IMR-90 (cell line): ENCODE data around the gene NT5C3B. TPM values are rescaled to one million over a fixed set of nuclear protein-coding genes. Genes with fewer than 3 reads are reported as not detected.

Experiments used
- ATAC-seq: fragments of 200-7000 bp; cut with Tn5 transposase; 2 replicates; pipeline ENCODE4 v1.9.1; 2020; ENCODE audit warnings: low read depth, mild to moderate bottlenecking, moderate library complexity
- BruUV-seq: library from RNA; stranded (reverse); fragments of 400-500 nt; replicated peaks from 2 replicates; lab custom pipeline; 2021; lab: Mats Ljungman, UMichigan
- CTCF ChIA-PET: fragments of 300-600 bp; formaldehyde crosslinking; extraction: SDS; loops from one replicate; lab custom pipeline; 2021; ENCODE audit warnings: antibody characterized with exemption; lab: Yijun Ruan, JAX
- POLR2A ChIA-PET: fragments of 300-600 bp; sonication (Branson Sonifier 250); formaldehyde crosslinking; loops from one replicate; lab custom pipeline; 2022; ENCODE audit warnings: antibody characterized with exemption; ENCODE audit not compliant: unreplicated experiment; lab: Charles Lee
- DNase-seq: peaks from one replicate; pipeline ENCODE4 v3.0.0; 2013
- H2AFZ ChIP-seq: replicated peaks from 2 replicates; pipeline ENCODE3; 2013; ENCODE audit warnings: low read length, mild to moderate bottlenecking; ENCODE audit not compliant: poor library complexity
- H2AK5ac ChIP-seq: 2 replicates; pipeline ENCODE4 v1.6.1; 2013; ENCODE audit warnings: low read depth, low read length, inconsistent platforms
- H2AK9ac ChIP-seq: replicated peaks from 2 replicates; pipeline ENCODE3; 2013; ENCODE audit warnings: mild to moderate bottlenecking, low read depth, low read length, moderate library complexity; ENCODE audit not compliant: poor library complexity
- H2BK120ac ChIP-seq: 2 replicates; pipeline ENCODE4 v1.6.1; 2013; ENCODE audit warnings: low read depth, low read length, inconsistent platforms
- H2BK15ac ChIP-seq: 3 replicates; pipeline ENCODE4 v1.6.1; 2013; ENCODE audit warnings: low read depth, low read length, inconsistent platforms
- H2BK20ac ChIP-seq: 2 replicates; pipeline ENCODE4 v1.6.1; 2013; ENCODE audit warnings: low read depth, mild to moderate bottlenecking, inconsistent platforms, low read length, moderate library complexity
- H2BK5ac ChIP-seq: 2 replicates; pipeline ENCODE4 v1.6.1; 2013; ENCODE audit warnings: mild to moderate bottlenecking, low read depth, low read length, inconsistent platforms; ENCODE audit not compliant: poor library complexity, severe bottlenecking
- H3K14ac ChIP-seq: replicated peaks from 2 replicates; pipeline ENCODE4 v1.6.1; 2013; ENCODE audit warnings: low read depth, low read length, inconsistent platforms
- H3K18ac ChIP-seq: 2 replicates; pipeline ENCODE4 v1.6.1; 2013; ENCODE audit warnings: low read depth, low read length, control low read depth
- H3K23ac ChIP-seq: 2 replicates; pipeline ENCODE4 v1.6.1; 2013; ENCODE audit warnings: low read depth, low read length, inconsistent platforms
- H3K27ac ChIP-seq: 2 replicates; pipeline ENCODE4 v1.5.1; 2013; ENCODE audit warnings: mild to moderate bottlenecking, control low read depth, low read length; ENCODE audit not compliant: insufficient read depth
- H3K27me3 ChIP-seq: 2 replicates; pipeline ENCODE4 v1.6.1; 2013; ENCODE audit warnings: low read length; ENCODE audit not compliant: control insufficient read depth, insufficient read depth
- H3K36me3 ChIP-seq: 2 replicates; pipeline ENCODE4 v1.6.1; 2013; ENCODE audit warnings: low read length, mixed read lengths; ENCODE audit not compliant: control insufficient read depth, insufficient read depth
- H3K4ac ChIP-seq: 2 replicates; pipeline ENCODE4 v1.6.1; 2013; ENCODE audit warnings: low read depth, low read length, inconsistent platforms
- H3K4me1 ChIP-seq: 2 replicates; pipeline ENCODE4 v1.6.1; 2013; ENCODE audit warnings: low read length, mixed read lengths; ENCODE audit not compliant: control insufficient read depth, insufficient read depth
- H3K4me2 ChIP-seq: 2 replicates; pipeline ENCODE4 v1.6.1; 2013; ENCODE audit warnings: low read depth, mild to moderate bottlenecking, control low read depth, low read length, moderate library complexity
- H3K4me3 ChIP-seq: 2 replicates; pipeline ENCODE4 v1.5.1; 2013; ENCODE audit warnings: low read depth, mild to moderate bottlenecking, control low read depth, low read length, moderate library complexity; ENCODE audit not compliant: insufficient read depth
- H3K56ac ChIP-seq: 2 replicates; pipeline ENCODE4 v1.6.1; 2013; ENCODE audit warnings: low read length, inconsistent platforms; ENCODE audit not compliant: insufficient read depth; ENCODE audit errors: extremely low read depth
- H3K79me1 ChIP-seq, 2 experiments: 2 replicates each; pipeline ENCODE4 v1.6.1; 2013; ENCODE audit warnings: low read length in 2 of 2, inconsistent platforms in 1 of 2, low read depth in 1 of 2
- H3K9ac ChIP-seq: 2 replicates; pipeline ENCODE4 v1.6.1; 2013; ENCODE audit warnings: low read depth, low read length, control low read depth
- H3K9me1 ChIP-seq: 2 replicates; pipeline ENCODE4 v1.6.1; 2013; ENCODE audit warnings: low read length, inconsistent platforms; ENCODE audit not compliant: insufficient read depth
- H3K9me3 ChIP-seq: 2 replicates; pipeline ENCODE4 v1.6.1; 2013; ENCODE audit warnings: low read length; ENCODE audit not compliant: control insufficient read depth, insufficient read depth
- H4K20me1 ChIP-seq: 2 replicates; pipeline ENCODE4 v1.6.1; 2013; ENCODE audit warnings: low read length, inconsistent platforms; ENCODE audit not compliant: insufficient read depth
- H4K5ac ChIP-seq: 2 replicates; pipeline ENCODE4 v1.6.1; 2013; ENCODE audit warnings: mild to moderate bottlenecking, low read depth, low read length, control low read depth
- H4K8ac ChIP-seq, 2 experiments: 2 replicates each; pipeline ENCODE4 v1.6.1; 2013; ENCODE audit warnings: low read depth in 2 of 2, low read length in 2 of 2, control low read depth in 1 of 2, inconsistent platforms in 1 of 2
- H4K91ac ChIP-seq: 2 replicates; pipeline ENCODE4 v1.6.1; 2013; ENCODE audit warnings: low read depth, low read length, inconsistent platforms; ENCODE audit not compliant: insufficient read depth
- MAFK ChIP-seq: IDR thresholded peaks from 2 replicates; pipeline ENCODE4 v1.6.1; 2012; ENCODE audit warnings: low read depth, low read length, improper control_type of control experiment
- MAZ ChIP-seq: IDR thresholded peaks from 2 replicates; pipeline ENCODE4 v1.6.1; 2012; ENCODE audit warnings: low read depth, mild to moderate bottlenecking, low read length, improper control_type of control experiment, moderate library complexity, borderline replicate concordance
- SMC3 ChIP-seq: fragments of 150-350 bp; IDR thresholded peaks from 2 replicates; pipeline ENCODE4 v1.6.1; 2016; ENCODE audit warnings: low read depth, mild to moderate bottlenecking, antibody characterized with exemption, low read length, moderate library complexity
- WGBS, 2 experiments: methylation state at CpG; one replicate each; pipeline versions ENCODE4 v1.1.5 to v1.1.7; 2013; ENCODE audit warnings: missing lambda C conversion rate in 2 of 2; ENCODE audit not compliant: insufficient read length in 1 of 2; ENCODE audit errors: extremely low coverage in 2 of 2; 5-methylcytosine and 5-hydroxymethylcytosine counted together
- dilution Hi-C: fragments of 300-500 bp; cut with HindIII; formaldehyde crosslinking; loops from one replicate; pipeline ENCODE4 v1.14.3; 2018; ENCODE audit warnings: low sequenced_read_pairs; ENCODE audit not compliant: unreplicated experiment
- in situ Hi-C: fragments of 300-500 bp; cut with MboI; formaldehyde crosslinking; loops from 3 replicates; pipeline ENCODE4 v1.14.3; 2019; ENCODE audit warnings: low sequenced_read_pairs, inconsistent platforms, mixed read lengths
- intact Hi-C: fragments of 100-400 bp; cut with micrococcal nuclease; formaldehyde crosslinking; loops from 2 replicates; pipeline ENCODE4 v1.10.0; 2022
- polyA plus RNA-seq, 3 experiments: library from polyadenylated mRNA; depleted of rRNA; stranded (reverse); fragments of >200 nt; gene quantifications; 2 replicates each; pipeline ENCODE4 v1.2.3, GENCODE V29; 2012; ENCODE audit warnings: low replicate concordance in 1 of 3
- total RNA-seq: library from RNA; depleted of rRNA; stranded (reverse); fragments of >200 nt; gene quantifications from 2 replicates; pipeline ENCODE4 v1.2.3, GENCODE V29; 2012

Gene NT5C3B
- total and polyA plus RNA-seq, 2 of the 4 experiments (the other 2 are of a cell fraction) = 59.9 to 92.7 TPM

- ChIA-PET POLR2A (interaction anchor here (0.6 to 1.5 kb wide), 2 partner anchors 9 to 25 kb away, joined by 3 to 7 read pairs; no protein-coding TSS in a partner anchor), CTCF (no interaction called here)
- Histone ChIP-seq H4K91ac (no peak overlapping the region), H3K18ac (no peak overlapping the region), H3K4me2 (no peak overlapping the region), H2AFZ (no peak overlapping the region), H3K23ac (no peak overlapping the region), H2BK20ac (no peak overlapping the region), H3K9me1 (peaks cover 9% of the 10 kb centered on the region), H2BK15ac (no peak overlapping the region), H2BK120ac (no peak overlapping the region), H3K9ac (no peak overlapping the region), H3K4ac (no peak overlapping the region), H3K4me3 (no peak overlapping the region), H2AK5ac (peak overlapping the region; percentile 31; the same call in 1 of the 2 replicates), H3K14ac (no peak overlapping the region), H3K27ac (no peak overlapping the region), H3K4me1 (peaks cover 2% of the 10 kb centered on the region; the same call in 1 of the 2 replicates), H3K27me3 (no peaks in the 10 kb centered on the region), H2BK5ac (no peak overlapping the region), H4K20me1 (peaks cover 31% of the 10 kb centered on the region), H4K5ac (no peak overlapping the region), H3K56ac (no peak overlapping the region), H3K79me1 (peaks cover 6 to 38% of the 10 kb centered on the region in 2 experiments), H3K9me3 (no peaks in the 10 kb centered on the region), H4K8ac (peak overlapping the region in 1 of 2 experiments; percentile 40; a peak in 1 of 4 replicates), H2AK9ac (peak overlapping the region; percentile 28), H3K36me3 (peaks cover 45% of the 10 kb centered on the region)
- ATAC-seq (no peak), DNase-seq (no peak)
- peak; percentile 11; the same call in 1 of the 2 replicates for TF ChIP-seq MAFK
- no peak for TF ChIP-seq SMC3
- TF ChIP-seq MAZ = no peak
- dilution Hi-C loops = no loop called here
- no TSS peak for BruUV-seq
- intact Hi-C loops = no loop called here
- WGBS, 2 experiments = 95% methylated on average over 3 of the region's 7 CpGs; no CpG with 5 or more reads in 1 of the 2 experiments
- in situ Hi-C loops = no loop called here
These were observed 12.5 kb downstream of the NT5C3B start for GRCh38 chr17:41823580-41823979.
